CD4-positive, alpha-beta T cell treated with Interleukin-6 at 100 ng/mL for 8 hours (primary cell): ENCODE data around the gene PTPMT1.

ENCODE experiments used
- DNase-seq: peaks from one replicate; pipeline ENCODE4 v3.0.0-alpha.2; 2020; ENCODE audit warnings: mixed read lengths, low spot score

The PTPMT1 gene

GRCh38 chr11:47607380-47607779, 42.0 kb downstream of the PTPMT1 start:
- no peak for DNase-seq

DNA sequence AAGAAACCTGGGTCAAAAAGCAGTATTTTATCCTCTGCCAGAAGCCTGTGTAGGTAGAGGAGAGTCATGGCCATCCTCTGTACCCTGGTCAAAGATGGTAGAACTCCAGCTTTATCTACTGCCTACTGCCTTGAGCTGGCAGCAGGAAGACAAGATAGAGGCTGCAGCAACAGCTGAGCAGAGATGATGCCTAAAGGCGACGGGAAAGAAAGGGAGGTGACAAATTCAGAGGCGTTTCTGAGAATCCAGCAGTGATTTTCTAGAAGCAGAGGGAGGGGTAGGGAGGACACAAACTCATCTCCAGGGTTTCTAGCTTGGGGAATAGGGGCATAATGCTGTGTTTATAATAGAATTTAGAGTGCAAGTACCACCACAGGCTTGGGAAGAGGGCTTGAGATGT, 44.3 kb downstream of the PTPMT1 start:
- DNase-seq, result no peak

- no peak for DNase-seq
Observed at GRCh38 chr11:47611348-47611794, 46.0 kb downstream of the PTPMT1 start.

DNA sequence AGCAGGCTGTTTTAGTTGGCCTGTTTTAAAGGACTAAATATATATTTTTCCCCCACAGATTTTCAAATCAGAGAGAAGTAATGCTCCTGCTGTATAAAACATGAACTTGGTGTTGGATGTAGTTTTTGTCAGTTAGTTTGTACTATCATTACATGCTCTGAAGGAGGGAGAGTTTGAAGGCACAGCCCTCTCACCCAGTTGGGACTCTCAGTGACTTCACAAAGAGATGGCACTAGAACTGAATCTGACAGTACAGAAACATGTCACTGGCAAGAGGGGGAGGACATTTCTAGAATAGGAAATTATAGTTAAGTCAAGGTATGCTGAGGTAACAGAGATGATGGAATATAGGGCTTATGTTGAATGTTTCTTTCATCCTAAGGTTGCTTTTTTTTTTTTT, 49.9 kb downstream of the PTPMT1 start:
- DNase-seq, result no peak

GRCh38 chr11:47616726-47617416, 51.5 kb downstream of the PTPMT1 start:
- DNase-seq, result no peak

DNA sequence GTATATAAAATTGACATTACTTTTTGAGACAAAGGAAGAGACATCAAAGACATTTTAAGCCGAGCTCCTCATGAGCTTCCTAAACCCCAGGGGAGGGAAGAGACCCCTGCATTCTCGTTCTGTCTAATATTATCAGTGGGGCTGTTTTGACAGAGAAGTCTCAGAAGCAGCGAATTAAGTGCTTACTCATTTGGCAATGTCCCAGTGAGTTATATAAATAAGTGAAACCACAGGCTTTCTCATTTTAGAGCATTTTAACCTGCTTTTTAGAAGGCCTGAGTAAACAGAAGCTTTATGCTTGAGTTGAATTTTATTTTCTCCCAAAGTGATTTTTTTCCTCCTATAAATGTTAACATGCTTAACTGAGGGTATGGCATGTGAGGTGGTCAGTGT, 52.0 kb downstream of the PTPMT1 start:
- DNase-seq, result no peak

DNA sequence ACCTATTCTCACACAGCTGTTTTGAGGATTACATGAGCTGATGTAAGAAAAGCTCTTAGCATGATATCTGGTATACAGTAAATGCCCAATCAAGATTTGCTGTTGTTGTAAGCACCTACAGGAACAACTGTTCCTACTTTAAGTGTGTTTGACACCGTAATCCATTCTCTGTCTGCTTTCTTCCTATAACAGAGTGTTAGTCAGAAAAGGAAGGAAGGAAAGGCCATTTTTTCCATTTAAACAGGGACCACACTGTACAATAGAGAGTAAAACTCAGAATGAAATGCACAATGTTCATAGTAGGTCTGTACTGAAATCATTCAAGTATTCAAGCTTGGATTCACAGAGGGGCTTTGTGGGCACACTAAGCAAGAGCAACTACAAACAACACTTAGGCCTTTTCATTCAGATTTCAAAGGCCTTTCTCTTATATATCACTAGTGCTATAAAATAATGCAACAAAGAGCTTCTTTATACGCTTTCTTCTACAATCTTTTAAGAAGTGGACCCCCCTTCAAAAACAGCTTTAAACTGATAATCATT, 55.5 kb downstream of the PTPMT1 start:
- no peak for DNase-seq
